WTC11 (cell line): Measurements from ENCODE around the gene LIMA1. TPM values are rescaled to one million over a fixed set of nuclear protein-coding genes. Genes with fewer than 3 reads are reported as not detected.
A peak's percentile ranks its signal among the peaks of the same experiment; 100 is the strongest.

ENCODE experiments used
- ATAC-seq: fragments of 200-7000 bp; cut with Tn5 transposase; 2 replicates; pipeline ENCODE4 v1.10.0; 2021; ENCODE audit warnings: mild to moderate bottlenecking, moderate library complexity
- CTCF ChIA-PET: fragments of 300-600 bp; sonication (Branson Sonifier 250); formaldehyde crosslinking; loops from one replicate; lab custom pipeline; 2021; ENCODE audit warnings: antibody characterized with exemption; lab: Charles Lee
- POLR2A ChIA-PET: fragments of 350-600 bp; sonication (Branson Sonifier 250); formaldehyde crosslinking; loops from one replicate; lab custom pipeline; 2021; ENCODE audit warnings: antibody characterized with exemption; lab: Charles Lee
- DNase-seq: peaks from one replicate; pipeline ENCODE4 v3.0.0; 2021; ENCODE audit warnings: low spot score
- H3K27ac Mint-ChIP-seq: 2 replicates; pipeline ENCODE4 v1.8.0; 2021; ENCODE audit warnings: mixed read lengths
- H3K27me3 Mint-ChIP-seq: 2 replicates; pipeline ENCODE4 v1.8.0; 2021; ENCODE audit warnings: low read depth, mild to moderate bottlenecking, moderate library complexity, mixed read lengths
- H3K36me3 Mint-ChIP-seq: 2 replicates; pipeline ENCODE4 v1.8.0; 2021; ENCODE audit warnings: mixed read lengths
- H3K4me1 Mint-ChIP-seq: 2 replicates; pipeline ENCODE4 v1.8.0; 2022; ENCODE audit warnings: mixed read lengths
- H3K4me3 Mint-ChIP-seq: 2 replicates; pipeline ENCODE4 v1.8.0; 2021; ENCODE audit warnings: mild to moderate bottlenecking, moderate library complexity, mixed read lengths
- H3K9me3 Mint-ChIP-seq: 2 replicates; pipeline ENCODE4 v1.8.0; 2021; ENCODE audit warnings: mixed read lengths
- ARID4B ChIP-seq: sonication (generic); formaldehyde crosslinking; IDR thresholded peaks from 2 replicates; pipeline ENCODE4 v1.8.0; 2023; ENCODE audit warnings: missing genetic modification reagents, mild to moderate bottlenecking, borderline replicate concordance
- E2F1 ChIP-seq: sonication (generic); formaldehyde crosslinking; IDR thresholded peaks from 2 replicates; pipeline ENCODE4 v1.8.0; 2022; ENCODE audit warnings: mild to moderate bottlenecking, missing genetic modification reagents
- FOXP4 ChIP-seq: sonication (generic); formaldehyde crosslinking; IDR thresholded peaks from 2 replicates; pipeline ENCODE4 v1.8.0; 2022; ENCODE audit warnings: mild to moderate bottlenecking, missing genetic modification reagents
- NFATC4 ChIP-seq: fragments of 250-450 bp; sonication (Bioruptor Pico); IDR thresholded peaks from 2 replicates; pipeline ENCODE4 v1.9.0; 2021; ENCODE audit warnings: mild to moderate bottlenecking
- NR1H2 ChIP-seq: sonication (generic); formaldehyde crosslinking; IDR thresholded peaks from 2 replicates; pipeline ENCODE4 v1.9.0; 2021; ENCODE audit warnings: mild to moderate bottlenecking, moderate library complexity, missing genetic modification reagents
- PRRX2 ChIP-seq: fragments of 250-450 bp; sonication (Bioruptor Pico); IDR thresholded peaks from 2 replicates; pipeline ENCODE4 v1.8.0; 2021; ENCODE audit warnings: mild to moderate bottlenecking
- SMAD3 ChIP-seq: sonication (generic); formaldehyde crosslinking; IDR thresholded peaks from 2 replicates; pipeline ENCODE4 v1.8.0; 2022; ENCODE audit warnings: missing genetic modification reagents, mild to moderate bottlenecking, borderline replicate concordance
- SOX15 ChIP-seq: fragments of 250-450 bp; sonication (Bioruptor Pico); IDR thresholded peaks from 2 replicates; pipeline ENCODE4 v1.9.0; 2021; ENCODE audit warnings: mild to moderate bottlenecking
- ZMAT4 ChIP-seq: fragments of 250-450 bp; sonication (Bioruptor Pico); IDR thresholded peaks from 2 replicates; pipeline ENCODE4 v1.9.0; 2021; ENCODE audit warnings: mild to moderate bottlenecking
- ZNF232 ChIP-seq: sonication (generic); formaldehyde crosslinking; IDR thresholded peaks from 2 replicates; pipeline ENCODE4 v1.8.0; 2022; ENCODE audit warnings: mild to moderate bottlenecking, missing genetic modification reagents
- ZNF532 ChIP-seq: fragments of 250-450 bp; sonication (Bioruptor Pico); IDR thresholded peaks from 2 replicates; pipeline ENCODE4 v1.9.0; 2021; ENCODE audit warnings: mild to moderate bottlenecking, borderline replicate concordance
- ZNF671 ChIP-seq: fragments of 250-450 bp; sonication (Bioruptor Pico); IDR thresholded peaks from 2 replicates; pipeline ENCODE4 v1.8.0; 2021; ENCODE audit warnings: mild to moderate bottlenecking
- total RNA-seq: library from RNA; stranded (reverse); gene quantifications from 3 replicates; pipeline ENCODE4 v1.2.3, GENCODE V29; 2021
- TF ChIP-seq, protein P1 (sequence below): sonication (generic); formaldehyde crosslinking; IDR thresholded peaks from 2 replicates; pipeline ENCODE4 v1.8.1; 2023; ENCODE audit warnings: mild to moderate bottlenecking, missing genetic modification reagents

LIMA1 gene
- total RNA-seq, 1 experiment from 2014 or later = 41.2 TPM

GRCh38 chr12:50217202-50217601, 66.1 kb downstream of the LIMA1 start (continued):
- TF ChIP-seq ARID4B (no peak), SMAD3 (CRISPR knock-in tag) (no peak), NR1H2 (CRISPR knock-in tag) (no peak), E2F1 (CRISPR knock-in tag) (no peak), FOXP4 (CRISPR knock-in tag) (no peak)

DNA sequence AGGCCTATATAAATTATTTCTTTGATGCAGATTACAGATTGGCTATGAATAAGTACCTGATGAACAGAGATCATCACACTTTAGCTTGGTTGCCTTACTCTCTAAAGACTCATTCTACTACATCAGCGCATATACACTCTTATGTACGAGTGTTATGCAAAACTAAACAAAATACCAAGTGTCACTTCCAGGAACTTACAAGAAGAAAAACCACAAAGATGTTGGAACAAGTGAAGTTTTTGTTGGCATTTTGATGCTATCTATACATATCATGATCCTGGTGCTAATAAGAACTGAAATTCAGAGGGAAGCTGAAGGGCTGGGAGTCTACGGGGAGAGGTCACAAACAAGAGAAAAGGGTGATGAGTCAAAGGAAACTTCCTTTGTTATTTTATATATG, 68.3 kb downstream of the LIMA1 start:
- no peak for TF ChIP-seq ZMAT4
- TF ChIP-seq E2F1 (CRISPR knock-in tag) = no peak
- POLR2A ChIA-PET = no interaction called here
- H3K4me3 Mint-ChIP-seq = no peak overlapping the region
- H3K27me3 Mint-ChIP-seq = no peaks in the 10 kb centered on the region
- H3K27ac Mint-ChIP-seq = peak overlapping the region; percentile 52; the same call in 1 of the 2 replicates
- H3K9me3 Mint-ChIP-seq = no peaks in the 10 kb centered on the region
- CTCF ChIA-PET = interaction anchor here (1.6 kb wide), 1 partner anchor 100 kb away, joined by 3 read pairs; no protein-coding TSS in a partner anchor
- peaks cover 7% of the 10 kb centered on the region; the same call in 1 of the 2 replicates for H3K36me3 Mint-ChIP-seq
- DNase-seq (no peak), ATAC-seq (no peak)
- peaks cover 9% of the 10 kb centered on the region for H3K4me1 Mint-ChIP-seq

GRCh38 chr12:50214018-50214417, 69.3 kb downstream of the LIMA1 start:
- Mint-ChIP-seq H3K9me3 (no peaks in the 10 kb centered on the region), H3K27me3 (no peaks in the 10 kb centered on the region), H3K36me3 (peaks cover 7% of the 10 kb centered on the region; the same call in 1 of the 2 replicates), H3K4me3 (no peak overlapping the region), H3K4me1 (peaks cover 8% of the 10 kb centered on the region), H3K27ac (no peak overlapping the region)
- ChIA-PET POLR2A (no interaction called here), CTCF (interaction anchor here (1.6 kb wide), 1 partner anchor 101 kb away, joined by 3 read pairs; no protein-coding TSS in a partner anchor)
- ATAC-seq (no peak), DNase-seq (no peak)
- TF ChIP-seq ZNF232 (CRISPR knock-in tag) = no peak

DNA sequence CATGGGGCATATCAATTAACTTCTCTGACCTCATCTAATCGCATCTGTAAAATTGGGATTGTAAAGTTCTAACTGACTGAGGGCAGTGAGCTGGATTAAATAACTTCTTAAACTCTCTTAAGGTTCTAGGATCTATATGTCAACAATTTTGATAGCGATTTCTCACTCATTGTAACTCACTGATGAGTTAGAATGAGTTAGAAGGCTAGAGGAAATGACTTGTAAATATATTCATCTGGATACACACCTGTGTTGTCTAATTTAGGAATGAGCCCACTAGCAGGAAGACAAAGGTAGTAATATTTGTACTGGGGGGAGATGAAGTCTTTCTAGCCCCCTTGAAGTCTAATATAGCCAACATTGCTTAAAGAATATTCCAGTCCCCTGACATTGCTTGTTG, 69.9 kb downstream of the LIMA1 start:
- Mint-ChIP-seq H3K27me3 (no peaks in the 10 kb centered on the region), H3K27ac (peak overlapping the region; percentile 29; the same call in 1 of the 2 replicates), H3K4me3 (no peak overlapping the region), H3K9me3 (no peaks in the 10 kb centered on the region), H3K4me1 (peaks cover 8% of the 10 kb centered on the region), H3K36me3 (peaks cover 7% of the 10 kb centered on the region; the same call in 1 of the 2 replicates)
- ATAC-seq (no peak), DNase-seq (no peak)
- POLR2A ChIA-PET = no interaction called here
- TF ChIP-seq SOX15 (CRISPR knock-in tag) = no peak
- no peak for TF ChIP-seq ZNF532
- TF ChIP-seq NFATC4 = no peak
- no peak for TF ChIP-seq ZNF671 (CRISPR knock-in tag)
- TF ChIP-seq PRRX2 (CRISPR knock-in tag) = no peak
- TF ChIP-seq, protein P1, sequence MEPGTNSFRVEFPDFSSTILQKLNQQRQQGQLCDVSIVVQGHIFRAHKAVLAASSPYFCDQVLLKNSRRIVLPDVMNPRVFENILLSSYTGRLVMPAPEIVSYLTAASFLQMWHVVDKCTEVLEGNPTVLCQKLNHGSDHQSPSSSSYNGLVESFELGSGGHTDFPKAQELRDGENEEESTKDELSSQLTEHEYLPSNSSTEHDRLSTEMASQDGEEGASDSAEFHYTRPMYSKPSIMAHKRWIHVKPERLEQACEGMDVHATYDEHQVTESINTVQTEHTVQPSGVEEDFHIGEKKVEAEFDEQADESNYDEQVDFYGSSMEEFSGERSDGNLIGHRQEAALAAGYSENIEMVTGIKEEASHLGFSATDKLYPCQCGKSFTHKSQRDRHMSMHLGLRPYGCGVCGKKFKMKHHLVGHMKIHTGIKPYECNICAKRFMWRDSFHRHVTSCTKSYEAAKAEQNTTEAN (CRISPR knock-in tag) = no peak
- CTCF ChIA-PET = no interaction called here
